HEK293 (cell line): ENCODE data around the gene DST.
A peak's percentile ranks its signal among the peaks of the same experiment; 100 is the strongest.

Experiments
- HOXA7 ChIP-seq: sonication (generic); formaldehyde crosslinking; IDR thresholded peaks from 2 replicates; pipeline ENCODE4 v1.8.1; 2022; ENCODE audit warnings: missing genetic modification reagents, borderline replicate concordance
- REPIN1 ChIP-seq: fragments of 450-650 bp; formaldehyde crosslinking; IDR thresholded peaks from 2 replicates; pipeline ENCODE4 v1.5.1; 2017; ENCODE audit warnings: missing biosample characterization, missing genetic modification characterization, low read depth
- SALL2 ChIP-seq: fragments of 450-650 bp; formaldehyde crosslinking; IDR thresholded peaks from 2 replicates; pipeline ENCODE4 v1.5.0; 2017; ENCODE audit warnings: missing biosample characterization, mild to moderate bottlenecking, missing genetic modification characterization, borderline replicate concordance
- TSHZ1 ChIP-seq: fragments of 450-650 bp; formaldehyde crosslinking; IDR thresholded peaks from 2 replicates; pipeline ENCODE4 v1.5.1; 2016; ENCODE audit warnings: missing biosample characterization, missing genetic modification characterization, borderline replicate concordance
- ZBTB1 ChIP-seq: fragments of 450-650 bp; formaldehyde crosslinking; IDR thresholded peaks from 2 replicates; pipeline ENCODE4 v1.5.1; 2016; ENCODE audit warnings: missing biosample characterization, missing genetic modification characterization
- ZIC2 ChIP-seq: fragments of 450-650 bp; formaldehyde crosslinking; IDR thresholded peaks from 2 replicates; pipeline ENCODE4 v1.5.1; 2016; ENCODE audit warnings: missing biosample characterization, missing genetic modification characterization
- ZNF112 ChIP-seq: fragments of 450-650 bp; formaldehyde crosslinking; IDR thresholded peaks from 2 replicates; pipeline ENCODE4 v1.5.0; 2017; ENCODE audit warnings: missing biosample characterization, missing genetic modification characterization
- ZNF121 ChIP-seq: fragments of 450-650 bp; formaldehyde crosslinking; IDR thresholded peaks from 2 replicates; pipeline ENCODE4 v1.5.1; 2016; ENCODE audit warnings: missing biosample characterization, missing genetic modification characterization
- ZNF155 ChIP-seq: fragments of 450-650 bp; formaldehyde crosslinking; IDR thresholded peaks from 2 replicates; pipeline ENCODE4 v1.5.1; 2016; ENCODE audit warnings: missing biosample characterization, missing genetic modification characterization
- ZNF2 ChIP-seq: fragments of 450-650 bp; formaldehyde crosslinking; IDR thresholded peaks from 2 replicates; pipeline ENCODE4 v1.5.1; 2016; ENCODE audit warnings: missing biosample characterization, missing genetic modification characterization
- ZNF311 ChIP-seq: fragments of 450-650 bp; formaldehyde crosslinking; IDR thresholded peaks from 2 replicates; pipeline ENCODE4 v1.5.1; 2017; ENCODE audit warnings: missing biosample characterization, missing genetic modification characterization, borderline replicate concordance
- ZNF341 ChIP-seq: fragments of 450-650 bp; formaldehyde crosslinking; IDR thresholded peaks from 2 replicates; pipeline ENCODE4; 2016; ENCODE audit warnings: low read depth, missing biosample characterization, missing genetic modification characterization
- ZNF366 ChIP-seq: fragments of 450-650 bp; formaldehyde crosslinking; conservative IDR thresholded peaks from 2 replicates; pipeline ENCODE4 v1.5.1; 2016; ENCODE audit warnings: missing biosample characterization, missing genetic modification characterization
- ZNF394 ChIP-seq: fragments of 450-650 bp; formaldehyde crosslinking; IDR thresholded peaks from 2 replicates; pipeline ENCODE4 v1.5.1; 2016; ENCODE audit warnings: missing biosample characterization, missing genetic modification characterization, mild to moderate bottlenecking, moderate library complexity, borderline replicate concordance
- ZNF423 ChIP-seq: fragments of 450-650 bp; formaldehyde crosslinking; IDR thresholded peaks from 2 replicates; pipeline ENCODE4 v1.5.1; 2016; ENCODE audit warnings: missing biosample characterization, missing genetic modification characterization
- ZNF426 ChIP-seq: fragments of 450-650 bp; formaldehyde crosslinking; IDR thresholded peaks from 2 replicates; pipeline ENCODE4 v1.5.1; 2017; ENCODE audit warnings: missing biosample characterization, missing genetic modification characterization, mild to moderate bottlenecking, inconsistent platforms, moderate library complexity
- ZNF585B ChIP-seq: fragments of 450-650 bp; formaldehyde crosslinking; IDR thresholded peaks from 2 replicates; pipeline ENCODE4 v1.5.1; 2016; ENCODE audit warnings: missing biosample characterization, missing genetic modification characterization
- ZNF596 ChIP-seq: fragments of 450-650 bp; IDR thresholded peaks from 2 replicates; pipeline ENCODE4 v1.5.0; 2018; ENCODE audit warnings: missing biosample characterization, mild to moderate bottlenecking, missing genetic modification characterization, moderate library complexity
- ZNF626 ChIP-seq: fragments of 450-650 bp; sonication (Bioruptor Pico); formaldehyde crosslinking; IDR thresholded peaks from 2 replicates; pipeline ENCODE4 v1.5.1; 2018; ENCODE audit warnings: missing biosample characterization, missing genetic modification characterization, inconsistent platforms
- ZNF664 ChIP-seq: fragments of 450-650 bp; formaldehyde crosslinking; IDR thresholded peaks from 2 replicates; pipeline ENCODE4 v1.5.1; 2016; ENCODE audit warnings: missing biosample characterization, missing genetic modification characterization
- ZNF670 ChIP-seq: fragments of 450-650 bp; formaldehyde crosslinking; IDR thresholded peaks from 2 replicates; pipeline ENCODE4 v1.5.1; 2016; ENCODE audit warnings: missing biosample characterization, missing genetic modification characterization, low read depth
- ZNF768 ChIP-seq: fragments of 450-650 bp; formaldehyde crosslinking; IDR thresholded peaks from 2 replicates; pipeline ENCODE4 v1.5.1; 2018; ENCODE audit warnings: missing biosample characterization, mild to moderate bottlenecking, missing genetic modification characterization
- ZNF791 ChIP-seq: fragments of 450-650 bp; formaldehyde crosslinking; IDR thresholded peaks from 2 replicates; pipeline ENCODE4 v1.5.1; 2016; ENCODE audit warnings: missing biosample characterization, missing genetic modification characterization
- ZNF792 ChIP-seq: fragments of 450-650 bp; formaldehyde crosslinking; IDR thresholded peaks from 2 replicates; pipeline ENCODE4 v1.5.1; 2016; ENCODE audit warnings: missing biosample characterization, missing genetic modification characterization
- ZSCAN23 ChIP-seq: fragments of 450-650 bp; formaldehyde crosslinking; IDR thresholded peaks from 2 replicates; pipeline ENCODE4 v1.5.1; 2016; ENCODE audit warnings: missing biosample characterization, missing genetic modification characterization
- ZSCAN30 ChIP-seq: fragments of 450-650 bp; IDR thresholded peaks from 2 replicates; pipeline ENCODE4 v1.5.1; 2018; ENCODE audit warnings: missing biosample characterization, mild to moderate bottlenecking, missing genetic modification characterization, moderate library complexity
- TF ChIP-seq, protein P1 (sequence below): fragments of 450-650 bp; formaldehyde crosslinking; IDR thresholded peaks from 2 replicates; pipeline ENCODE4 v1.5.1; 2017; ENCODE audit warnings: missing biosample characterization, missing genetic modification characterization
- TF ChIP-seq, protein P2 (sequence below): fragments of 450-650 bp; formaldehyde crosslinking; IDR thresholded peaks from 2 replicates; pipeline ENCODE4 v1.5.1; 2016; ENCODE audit warnings: missing biosample characterization, missing genetic modification characterization
- TF ChIP-seq, protein P3 (sequence below): fragments of 450-650 bp; IDR thresholded peaks from 2 replicates; pipeline ENCODE4 v1.5.1; 2018; ENCODE audit warnings: missing biosample characterization, missing genetic modification characterization
- TF ChIP-seq, protein P4 (sequence below): fragments of 450-650 bp; formaldehyde crosslinking; IDR thresholded peaks from 2 replicates; pipeline ENCODE4 v1.5.1; 2017; ENCODE audit warnings: missing biosample characterization, missing genetic modification characterization

The DST gene

DNA sequence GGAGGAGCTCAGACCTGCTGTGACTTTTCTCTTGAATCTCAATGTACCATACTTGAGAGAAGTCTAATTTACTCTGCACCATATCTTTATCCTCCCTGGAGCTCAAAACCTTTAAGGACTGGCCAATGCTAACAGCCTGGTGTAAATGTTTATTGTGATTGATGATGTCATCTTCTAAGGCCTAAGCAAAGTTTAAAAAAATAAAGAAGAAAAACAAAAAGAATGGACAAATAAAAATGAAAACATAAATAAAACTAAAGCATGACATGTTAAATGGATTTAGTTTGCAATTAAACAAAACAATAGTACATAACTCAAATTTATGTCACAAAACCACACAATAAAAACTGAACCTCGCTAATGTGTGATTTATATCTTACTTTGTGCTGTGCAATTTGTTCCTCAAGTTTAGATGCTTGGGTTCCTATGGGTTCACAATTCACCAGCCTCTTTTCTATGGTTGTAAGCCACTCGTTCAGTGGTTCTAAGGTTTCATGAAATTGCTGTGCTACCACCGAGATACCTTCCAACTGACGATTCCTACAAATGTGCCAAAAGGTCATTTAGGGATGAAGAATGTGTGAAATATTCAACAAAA lies 113.0 kb downstream of the DST start (continued):
- TF ChIP-seq SALL2 (tag by site-specific recombination): peak; percentile 86; the same call in 1 of the 2 replicates
- TF ChIP-seq, protein P1, sequence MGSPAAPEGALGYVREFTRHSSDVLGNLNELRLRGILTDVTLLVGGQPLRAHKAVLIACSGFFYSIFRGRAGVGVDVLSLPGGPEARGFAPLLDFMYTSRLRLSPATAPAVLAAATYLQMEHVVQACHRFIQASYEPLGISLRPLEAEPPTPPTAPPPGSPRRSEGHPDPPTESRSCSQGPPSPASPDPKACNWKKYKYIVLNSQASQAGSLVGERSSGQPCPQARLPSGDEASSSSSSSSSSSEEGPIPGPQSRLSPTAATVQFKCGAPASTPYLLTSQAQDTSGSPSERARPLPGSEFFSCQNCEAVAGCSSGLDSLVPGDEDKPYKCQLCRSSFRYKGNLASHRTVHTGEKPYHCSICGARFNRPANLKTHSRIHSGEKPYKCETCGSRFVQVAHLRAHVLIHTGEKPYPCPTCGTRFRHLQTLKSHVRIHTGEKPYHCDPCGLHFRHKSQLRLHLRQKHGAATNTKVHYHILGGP (tag by site-specific recombination): peak; percentile 96
- TF ChIP-seq ZNF664 (tag by site-specific recombination): peak; percentile 88
- TF ChIP-seq HOXA7 (CRISPR knock-in tag): no peak
- TF ChIP-seq ZBTB1 (tag by site-specific recombination): peak; percentile 87; the same call in 1 of the 2 replicates
- TF ChIP-seq ZNF121 (tag by site-specific recombination): peak; percentile 60; the same call in 1 of the 2 replicates
- no peak for TF ChIP-seq ZNF311 (tag by site-specific recombination)
- peak; percentile 60 for TF ChIP-seq ZIC2 (tag by site-specific recombination)
- TF ChIP-seq ZNF112 (tag by site-specific recombination): no peak
- peak; percentile 58; the same call in 1 of the 2 replicates for TF ChIP-seq ZNF423 (tag by site-specific recombination)
- TF ChIP-seq ZNF366 (tag by site-specific recombination): peak; percentile 92
- TF ChIP-seq ZNF791 (tag by site-specific recombination): no peak
- no peak for TF ChIP-seq ZNF155 (tag by site-specific recombination)
- TF ChIP-seq, protein P2, sequence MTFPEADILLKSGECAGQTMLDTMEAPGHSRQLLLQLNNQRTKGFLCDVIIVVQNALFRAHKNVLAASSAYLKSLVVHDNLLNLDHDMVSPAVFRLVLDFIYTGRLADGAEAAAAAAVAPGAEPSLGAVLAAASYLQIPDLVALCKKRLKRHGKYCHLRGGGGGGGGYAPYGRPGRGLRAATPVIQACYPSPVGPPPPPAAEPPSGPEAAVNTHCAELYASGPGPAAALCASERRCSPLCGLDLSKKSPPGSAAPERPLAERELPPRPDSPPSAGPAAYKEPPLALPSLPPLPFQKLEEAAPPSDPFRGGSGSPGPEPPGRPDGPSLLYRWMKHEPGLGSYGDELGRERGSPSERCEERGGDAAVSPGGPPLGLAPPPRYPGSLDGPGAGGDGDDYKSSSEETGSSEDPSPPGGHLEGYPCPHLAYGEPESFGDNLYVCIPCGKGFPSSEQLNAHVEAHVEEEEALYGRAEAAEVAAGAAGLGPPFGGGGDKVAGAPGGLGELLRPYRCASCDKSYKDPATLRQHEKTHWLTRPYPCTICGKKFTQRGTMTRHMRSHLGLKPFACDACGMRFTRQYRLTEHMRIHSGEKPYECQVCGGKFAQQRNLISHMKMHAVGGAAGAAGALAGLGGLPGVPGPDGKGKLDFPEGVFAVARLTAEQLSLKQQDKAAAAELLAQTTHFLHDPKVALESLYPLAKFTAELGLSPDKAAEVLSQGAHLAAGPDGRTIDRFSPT: no peak
- TF ChIP-seq ZNF2 (tag by site-specific recombination): peak; percentile 99
- peak; percentile 93 for TF ChIP-seq ZNF768 (tag by site-specific recombination)
- no peak for TF ChIP-seq ZNF792 (tag by site-specific recombination)
- peak; percentile 85 for TF ChIP-seq ZNF394 (tag by site-specific recombination)
- TF ChIP-seq ZNF341: peak; percentile 53; the same call in 1 of the 2 replicates
- no peak for TF ChIP-seq ZNF585B
- TF ChIP-seq TSHZ1 (tag by site-specific recombination): peak; percentile 78
- peak; percentile 52; the same call in 1 of the 2 replicates for TF ChIP-seq ZSCAN30
- no peak for TF ChIP-seq ZNF626 (tag by site-specific recombination)
- TF ChIP-seq ZNF670 (tag by site-specific recombination): no peak
- TF ChIP-seq ZSCAN23 (tag by site-specific recombination): peak; percentile 93; the same call in 1 of the 2 replicates
- TF ChIP-seq, protein P3, sequence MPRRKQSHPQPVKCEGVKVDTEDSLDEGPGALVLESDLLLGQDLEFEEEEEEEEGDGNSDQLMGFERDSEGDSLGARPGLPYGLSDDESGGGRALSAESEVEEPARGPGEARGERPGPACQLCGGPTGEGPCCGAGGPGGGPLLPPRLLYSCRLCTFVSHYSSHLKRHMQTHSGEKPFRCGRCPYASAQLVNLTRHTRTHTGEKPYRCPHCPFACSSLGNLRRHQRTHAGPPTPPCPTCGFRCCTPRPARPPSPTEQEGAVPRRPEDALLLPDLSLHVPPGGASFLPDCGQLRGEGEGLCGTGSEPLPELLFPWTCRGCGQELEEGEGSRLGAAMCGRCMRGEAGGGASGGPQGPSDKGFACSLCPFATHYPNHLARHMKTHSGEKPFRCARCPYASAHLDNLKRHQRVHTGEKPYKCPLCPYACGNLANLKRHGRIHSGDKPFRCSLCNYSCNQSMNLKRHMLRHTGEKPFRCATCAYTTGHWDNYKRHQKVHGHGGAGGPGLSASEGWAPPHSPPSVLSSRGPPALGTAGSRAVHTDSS (tag by site-specific recombination): peak; percentile 46; the same call in 1 of the 2 replicates
- TF ChIP-seq, protein P4, sequence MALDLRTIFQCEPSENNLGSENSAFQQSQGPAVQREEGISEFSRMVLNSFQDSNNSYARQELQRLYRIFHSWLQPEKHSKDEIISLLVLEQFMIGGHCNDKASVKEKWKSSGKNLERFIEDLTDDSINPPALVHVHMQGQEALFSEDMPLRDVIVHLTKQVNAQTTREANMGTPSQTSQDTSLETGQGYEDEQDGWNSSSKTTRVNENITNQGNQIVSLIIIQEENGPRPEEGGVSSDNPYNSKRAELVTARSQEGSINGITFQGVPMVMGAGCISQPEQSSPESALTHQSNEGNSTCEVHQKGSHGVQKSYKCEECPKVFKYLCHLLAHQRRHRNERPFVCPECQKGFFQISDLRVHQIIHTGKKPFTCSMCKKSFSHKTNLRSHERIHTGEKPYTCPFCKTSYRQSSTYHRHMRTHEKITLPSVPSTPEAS (tag by site-specific recombination): peak; percentile 82
- no peak for TF ChIP-seq ZNF596
- TF ChIP-seq ZNF426: no peak
- TF ChIP-seq REPIN1 (tag by site-specific recombination): no peak
